Measurements from ENCODE around the gene KCNAB1.

The KCNAB1 gene

DNA sequence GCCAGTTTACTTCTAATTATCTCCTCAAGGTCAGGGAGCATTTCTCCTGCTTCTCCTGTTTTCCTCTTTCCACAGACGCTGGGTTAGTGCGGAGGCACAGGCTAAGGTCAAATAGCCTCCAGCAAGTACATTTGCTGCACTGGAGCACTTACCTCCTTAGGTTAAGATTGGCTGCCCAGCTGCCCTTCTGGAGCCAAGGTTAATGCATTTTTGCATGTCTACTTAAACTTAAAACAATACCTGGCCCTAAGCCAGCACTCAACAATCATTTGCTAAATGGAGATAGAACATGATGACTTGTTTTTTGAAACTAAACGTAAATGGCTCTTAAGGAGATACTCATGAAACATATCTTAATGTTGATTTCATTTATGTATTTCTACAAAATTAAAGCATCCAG lies 351.1 kb downstream of the KCNAB1 start:
- DNase-seq: no peak

GRCh38 chr3:156472150-156472549 lies 351.8 kb downstream of the KCNAB1 start:
- no peak for DNase-seq

DNA sequence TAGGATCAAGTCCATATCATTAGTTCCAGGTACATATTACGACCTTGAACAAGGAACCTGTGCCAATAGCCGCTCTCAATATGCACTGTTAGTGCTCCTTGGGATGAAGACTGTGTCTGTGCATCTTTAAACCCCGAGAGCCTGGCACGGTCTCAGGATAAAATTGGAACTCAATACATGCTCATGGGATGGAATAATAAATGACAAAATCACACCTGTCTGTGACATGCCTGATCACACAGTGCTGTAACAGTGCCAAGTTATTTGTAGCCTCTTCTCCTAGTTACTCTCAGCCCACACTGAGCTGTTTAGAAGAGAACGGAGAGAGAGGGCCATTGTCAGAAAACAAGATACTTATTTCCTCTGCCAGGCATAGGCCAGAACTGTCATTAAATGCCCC lies 352.3 kb downstream of the KCNAB1 start:
- DNase-seq: no peak

GRCh38 chr3:156473341-156473740 lies 353.0 kb downstream of the KCNAB1 start:
- no peak for DNase-seq

DNA sequence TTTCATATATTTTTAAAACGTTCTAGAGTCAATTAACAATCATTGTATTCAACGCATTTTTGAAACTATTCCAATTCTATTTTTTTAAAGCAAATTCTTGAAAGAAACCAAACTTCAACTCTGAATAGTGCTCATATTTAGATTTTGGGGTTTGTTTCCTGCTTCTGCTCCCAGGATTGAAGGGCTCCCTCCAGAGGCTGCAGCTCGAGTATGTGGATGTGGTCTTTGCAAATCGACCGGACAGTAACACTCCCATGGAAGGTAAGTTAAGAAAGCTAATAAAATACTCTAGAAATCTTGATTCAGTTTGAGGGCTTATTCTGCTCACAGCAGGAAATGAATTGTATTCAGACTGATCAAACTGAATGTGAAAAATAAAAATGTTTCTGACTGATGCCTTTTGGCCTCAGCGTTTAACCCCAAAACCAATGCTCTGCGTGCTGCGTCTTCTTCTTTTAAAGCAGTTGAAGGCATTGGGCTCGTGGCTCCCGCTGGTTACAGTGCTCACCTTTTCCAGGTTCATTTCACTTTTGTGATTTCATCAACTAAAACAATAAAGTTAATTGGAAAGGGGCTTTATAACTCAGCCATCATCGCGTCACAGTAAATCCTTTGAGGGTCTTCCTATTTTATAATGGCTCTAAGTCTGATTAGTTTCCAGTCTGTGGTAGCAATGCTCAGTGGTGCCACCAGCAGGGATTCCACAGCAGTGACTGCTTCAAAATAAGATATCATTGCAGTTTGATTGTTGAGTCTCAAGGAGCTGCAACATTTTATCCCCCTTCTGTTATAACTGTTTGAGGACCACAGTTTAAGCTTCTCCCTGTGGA lies 354.4 kb downstream of the KCNAB1 start:
- no peak for DNase-seq

DNA sequence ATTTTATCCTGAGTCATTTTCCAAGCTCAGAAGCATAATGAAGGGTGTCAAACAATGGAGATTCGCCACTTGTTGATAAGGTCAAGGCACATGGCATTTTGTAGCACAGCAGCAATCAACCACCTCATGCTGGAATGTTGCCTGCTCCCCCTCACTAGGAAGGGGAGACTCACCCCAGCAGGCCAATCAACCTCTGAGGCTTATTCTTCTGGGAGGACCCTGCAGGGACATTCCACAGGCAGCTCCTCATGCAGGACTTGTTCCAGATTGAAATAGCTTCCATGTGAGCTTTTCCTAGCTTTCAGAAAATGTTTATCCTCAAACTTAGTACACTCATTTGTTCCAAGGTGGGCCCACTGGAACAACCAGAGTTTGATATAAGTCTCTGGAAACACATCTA lies 356.9 kb downstream of the KCNAB1 start:
- no peak for DNase-seq

DNA sequence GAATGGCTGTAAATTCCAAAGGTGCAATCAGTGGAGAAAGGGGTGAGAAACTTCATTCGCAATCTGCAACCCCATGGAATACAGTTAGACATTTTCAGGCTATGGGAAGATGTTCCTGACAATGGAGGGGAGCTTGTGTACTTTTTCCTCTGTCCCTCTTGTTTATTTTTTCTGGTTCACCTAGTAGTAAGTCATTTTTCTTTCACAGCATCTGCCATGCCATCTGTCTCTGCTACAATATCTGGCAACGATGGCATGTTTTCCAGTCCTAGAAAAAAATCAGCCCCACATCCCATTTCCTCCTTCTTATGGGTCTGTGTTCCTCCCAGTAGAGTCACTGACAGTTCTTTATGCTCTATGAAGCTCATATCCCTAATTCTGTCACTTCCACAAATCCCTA lies 358.5 kb downstream of the KCNAB1 start:
- no peak for DNase-seq

DNA sequence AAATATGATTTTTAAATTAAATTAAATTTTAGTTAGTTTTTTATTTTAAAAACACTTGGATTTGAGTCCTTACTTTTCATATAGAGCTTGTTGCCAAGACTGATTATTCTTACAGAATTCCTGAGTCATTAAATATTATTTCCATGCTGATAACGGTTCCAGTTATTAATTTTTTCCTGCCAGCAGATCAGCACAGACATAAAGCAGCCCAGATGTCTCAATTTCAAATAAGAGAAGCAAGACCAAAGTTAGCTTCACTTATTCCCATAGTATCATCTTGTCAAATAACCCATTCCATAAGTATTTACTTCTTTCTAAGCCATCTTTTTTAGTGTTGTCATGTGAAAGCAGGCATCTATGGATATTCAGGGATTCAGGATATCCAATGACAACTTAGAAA lies 359.2 kb downstream of the KCNAB1 start:
- no peak for DNase-seq

GRCh38 chr3:156480949-156481348 lies 360.6 kb downstream of the KCNAB1 start:
- DNase-seq: no peak

GRCh38 chr3:156483002-156483401 lies 362.6 kb downstream of the KCNAB1 start:
- DNase-seq: no peak

DNA sequence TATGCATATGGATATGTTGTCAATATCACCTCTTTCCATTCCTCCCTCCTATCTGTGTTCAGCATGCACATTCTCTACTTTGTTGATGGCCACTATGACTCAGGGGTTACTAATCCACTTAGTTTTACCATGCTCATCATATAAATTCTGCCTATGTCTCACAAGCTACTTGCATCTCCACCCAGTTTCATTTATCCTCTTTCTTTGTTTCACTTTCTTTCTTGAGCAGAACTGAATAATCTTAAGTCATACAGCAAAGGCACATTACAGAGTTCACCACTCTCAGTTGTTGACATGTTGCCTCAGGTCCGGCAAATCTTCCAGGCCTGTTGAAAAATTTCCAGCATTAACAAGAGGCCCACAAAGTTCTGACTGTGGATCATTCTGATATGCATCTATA lies 363.0 kb downstream of the KCNAB1 start:
- peak in 1 of 2 donors; percentile 6 for DNase-seq

GRCh38 chr3:156483961-156484787 lies 363.8 kb downstream of the KCNAB1 start:
- peak; percentile 11 to 21 for DNase-seq

DNA sequence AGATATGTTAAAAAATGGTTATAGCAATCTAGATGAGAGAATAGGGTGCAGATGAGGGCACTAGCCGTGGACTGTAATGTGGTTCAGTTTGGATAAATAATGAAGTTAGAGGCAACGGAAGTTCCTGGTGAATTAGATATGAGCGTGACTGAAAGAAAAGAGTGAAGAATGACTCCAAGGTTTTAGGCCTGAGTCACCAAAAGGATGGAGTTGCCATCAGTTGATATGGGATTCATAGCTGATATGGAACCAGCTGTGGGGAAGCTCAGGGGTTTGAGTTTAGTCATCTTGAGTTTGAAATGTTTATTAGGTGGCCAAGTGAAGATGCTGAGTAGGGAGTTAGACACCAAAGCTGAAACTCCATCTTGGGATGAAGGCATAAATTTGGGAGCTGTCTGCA lies 368.4 kb downstream of the KCNAB1 start:
- DNase-seq: no peak

DNA sequence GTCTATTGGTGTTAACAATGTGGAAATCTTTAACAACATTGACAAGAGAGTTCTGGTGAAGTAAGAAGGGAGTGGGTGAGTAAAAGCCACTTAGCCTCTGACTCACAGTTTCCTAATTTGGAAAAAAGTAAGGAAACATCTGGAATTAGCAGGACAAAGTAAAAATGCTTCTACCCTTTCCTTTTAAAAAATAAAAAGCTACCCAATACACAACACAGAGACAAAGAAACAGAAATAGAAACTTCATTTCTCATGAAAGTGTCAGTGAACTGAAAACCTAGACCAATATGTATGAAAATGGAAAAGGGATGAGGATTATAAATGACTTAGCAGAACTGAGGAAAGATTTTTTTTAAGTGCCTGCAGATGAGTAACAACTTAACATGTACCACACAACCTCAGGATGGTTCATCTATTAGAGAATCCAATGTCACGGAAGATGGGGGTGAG lies 369.1 kb downstream of the KCNAB1 start:
- no peak for DNase-seq

GRCh38 chr3:156491192-156491591 lies 370.8 kb downstream of the KCNAB1 start:
- DNase-seq: no peak

GRCh38 chr3:156492801-156493261 lies 372.5 kb downstream of the KCNAB1 start:
- no peak for DNase-seq

DNA sequence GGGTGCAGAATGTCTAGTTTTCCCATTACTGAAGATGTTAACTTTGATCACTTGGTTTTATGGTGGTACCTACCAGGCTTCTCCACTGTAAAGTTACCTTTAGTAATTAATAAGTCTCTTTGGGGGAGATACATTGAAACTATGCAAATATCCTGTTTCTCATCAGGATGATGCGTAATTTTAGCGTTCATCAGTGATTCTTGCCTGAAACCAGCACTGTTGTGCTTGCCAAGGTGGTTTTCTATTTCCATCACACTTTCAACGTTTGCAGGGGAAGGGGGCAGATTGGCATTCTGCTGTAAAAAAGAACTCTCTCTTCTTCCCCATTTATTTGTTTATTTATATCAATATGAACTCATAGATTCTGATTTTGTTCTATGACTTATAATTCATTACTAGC lies 373.5 kb downstream of the KCNAB1 start:
- DNase-seq: no peak

- DNase-seq: no peak
These were observed 375.4 kb downstream of the KCNAB1 start for GRCh38 chr3:156495816-156496215.

GRCh38 chr3:156497326-156497725 lies 376.9 kb downstream of the KCNAB1 start:
- no peak for DNase-seq

- DNase-seq: no peak
These were observed 377.9 kb downstream of the KCNAB1 start for GRCh38 chr3:156498307-156498706.

DNA sequence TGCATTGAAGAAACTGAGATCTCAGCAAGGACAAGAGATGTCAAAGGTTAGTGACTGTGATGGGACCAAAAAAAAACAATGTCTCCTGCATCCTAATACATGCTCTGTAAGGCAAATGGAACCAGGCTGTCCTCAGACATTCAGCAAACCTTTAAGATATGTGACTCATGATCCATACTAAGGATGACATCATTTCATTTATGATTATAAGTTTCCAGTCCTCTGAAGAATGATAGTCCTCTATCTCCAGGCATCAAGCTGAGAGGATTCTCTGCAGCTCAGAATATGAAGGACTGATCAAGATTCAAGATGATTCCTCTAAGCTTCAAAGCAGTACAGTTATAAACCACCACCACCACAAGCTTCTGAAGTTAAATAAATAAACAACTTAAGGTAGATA lies 386.9 kb downstream of the KCNAB1 start:
- DNase-seq: no peak

DNA sequence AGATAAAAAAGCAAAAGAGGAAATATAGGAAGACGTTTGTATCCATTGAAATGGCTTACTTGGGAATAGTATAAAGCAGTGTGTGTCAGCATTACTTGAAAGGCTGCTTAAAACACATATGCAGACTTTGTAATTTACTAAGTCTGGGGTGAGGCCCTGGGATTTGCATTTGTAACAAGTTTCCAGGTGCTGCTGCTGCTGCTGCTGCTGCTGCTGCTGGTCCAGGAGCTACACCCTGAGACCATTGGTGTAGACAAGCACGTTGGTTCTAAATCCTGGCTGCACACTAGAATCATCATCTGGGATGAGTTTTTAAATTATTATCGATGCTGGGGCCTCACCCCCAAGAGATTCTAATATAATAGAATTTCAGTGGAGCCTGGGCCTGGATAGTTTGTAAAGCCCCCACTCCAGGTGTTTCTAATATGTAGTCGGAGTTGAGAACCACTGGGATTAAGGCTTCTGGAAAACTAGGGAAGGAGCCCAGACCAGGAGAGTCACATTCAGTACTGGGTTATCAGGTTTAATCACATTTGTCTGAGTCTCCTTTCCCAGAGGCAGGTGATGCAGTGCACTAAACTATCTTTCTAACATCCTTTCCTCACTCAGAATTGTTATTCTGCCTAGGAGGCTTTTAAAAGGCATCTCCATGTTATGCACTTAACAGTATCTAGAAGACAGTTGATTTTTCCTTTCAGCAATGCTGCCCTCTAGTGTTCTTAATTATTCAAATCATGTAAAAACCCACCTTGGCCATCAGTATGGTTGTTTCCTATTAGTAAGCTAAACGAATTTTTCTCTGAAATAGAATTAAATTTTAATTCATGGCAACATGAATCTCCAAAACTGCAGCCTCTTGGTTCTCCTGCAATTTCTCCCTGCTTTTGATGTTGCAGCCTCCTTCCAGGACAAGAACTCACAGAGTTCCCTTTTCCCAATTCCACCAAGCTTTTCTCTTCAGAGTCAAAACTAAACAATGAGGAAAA lies 389.1 kb downstream of the KCNAB1 start:
- no peak for DNase-seq

Measured in stimulated activated CD4-positive, alpha-beta T cell treated with anti-CD3 and anti-CD28 coated beads, Interleukin-2, amount 100 ng/mL, for 48 hours (primary cell).